ENCODE data around the gene SERINC5. TPM values are rescaled to one million over a fixed set of nuclear protein-coding genes. Genes with fewer than 3 reads are reported as not detected.

SERINC5 gene
- total RNA-seq, 1 experiment from 2014 or later = 52.3 TPM

- H3T11ph ChIP-seq (ENCODE audit: low read length) = no peak overlapping the region
- no peak overlapping the region for H3K4ac ChIP-seq (ENCODE audit: low read depth, low read length)
- no CpG with 5 or more reads among the region's 3 CpGs for WGBS (ENCODE audit: extremely low coverage, insufficient read length, low lambda C conversion rate)
Observed at GRCh38 chr5:80213466-80213865, 42.4 kb downstream of the SERINC5 start.

More at GRCh38 chr5:80213466-80213865, 42.4 kb downstream of the SERINC5 start:
- DNase-seq = no peak
- Histone ChIP-seq H2AFZ (ENCODE audit: low read length) (no peak overlapping the region), H3K56ac (ENCODE audit: insufficient read length, low read depth, low read length) (no peak overlapping the region), H3K27me3 (ENCODE audit: insufficient read depth, low read length) (no peaks in the 10 kb centered on the region), H3K18ac (ENCODE audit: insufficient read length, low read depth, low read length) (no peak overlapping the region), H2BK5ac (ENCODE audit: insufficient read length, low read length) (no peak overlapping the region), H3K4me2 (ENCODE audit: insufficient read depth, insufficient read length, low read length) (no peak overlapping the region), H2BK12ac (ENCODE audit: insufficient read length, low read depth, low read length) (no peak overlapping the region), H3K23me2 (ENCODE audit: insufficient read length, low read depth, low read length, poor library complexity, severe bottlenecking) (no peaks in the 10 kb centered on the region), H2BK120ac (ENCODE audit: low read depth, low read length, poor library complexity, severe bottlenecking) (no peak overlapping the region), H3K9me3 (ENCODE audit: control insufficient read depth, low read depth, low read length) (no peaks in the 10 kb centered on the region), H3K23ac (ENCODE audit: insufficient read length, low read depth, low read length) (no peak overlapping the region), H3K27ac (ENCODE audit: insufficient read length, low read depth, low read length) (no peak overlapping the region), H3K14ac (ENCODE audit: insufficient read depth, low read length) (no peak overlapping the region), H2BK15ac (ENCODE audit: low read depth, low read length) (no peak overlapping the region), H2BK20ac (ENCODE audit: low read depth, low read length, poor library complexity, severe bottlenecking) (no peak overlapping the region), H4K91ac (ENCODE audit: insufficient read length, low read depth, low read length) (no peak overlapping the region), H3K79me1 (ENCODE audit: insufficient read depth, low read depth, low read length, poor library complexity, severe bottlenecking) (peaks cover 11% of the 10 kb centered on the region), H3K9ac (ENCODE audit: extremely low read depth, insufficient read length, low read length) (no peak overlapping the region), H2AK5ac (ENCODE audit: insufficient read length, low read length) (no peak overlapping the region), H3K4me1 (ENCODE audit: insufficient read depth, low read length) (peaks cover 17% of the 10 kb centered on the region; the same call in 1 of the 2 replicates), H4K8ac (replicated peaks; ENCODE audit: insufficient read length, low read depth, low read length) (no peak overlapping the region), H3K79me2 (ENCODE audit: insufficient read depth, low read length) (peaks cover 38% of the 10 kb centered on the region; the same call in 1 of the 2 replicates), H4K20me1 (ENCODE audit: control insufficient read depth, insufficient read depth, insufficient read length) (no peaks in the 10 kb centered on the region), H4K5ac (ENCODE audit: insufficient read length, low read depth, low read length) (no peak overlapping the region)
- H3K27me3 Mint-ChIP-seq (ENCODE audit: low read depth) = no peaks in the 10 kb centered on the region
- no peak overlapping the region for H3K4me3 Mint-ChIP-seq
- H3K27ac Mint-ChIP-seq = peak overlapping the region in 1 of 3 experiments; percentile 0; a peak in 1 of 7 replicates
- H3K9me3 Mint-ChIP-seq = no peaks in the 10 kb centered on the region
- peaks cover 0 to 4% (median 0%) of the 10 kb centered on the region in 3 experiments; a peak in 1 of 7 replicates for H3K36me3 Mint-ChIP-seq (ENCODE audit: insufficient read depth in 1 of 3, low read depth in 3 of 3)
- peaks cover 35 to 43% of the 10 kb centered on the region in 2 experiments for H3K4me1 Mint-ChIP-seq
- TF ChIP-seq CTCF (conservative IDR thresholded peaks at IDR 0.05) = no peak

Data from H9 (cell line).